OCI-LY3 (cell line): ENCODE results near the gene OTOS.

Source experiments
- CTCF ChIP-seq: fragments of 200-600, 300-600 bp; sonication (generic); IDR thresholded peaks from 2 replicates; pipeline ENCODE4 v1.5.1; 2014; ENCODE audit warnings: antibody characterized with exemption, low read length, low read depth
- EZH2phosphoT487 ChIP-seq: fragments of 200-600 bp; shearing (Covaris generic); IDR thresholded peaks from 2 replicates; pipeline ENCODE4 v1.6.1; 2018; ENCODE audit warnings: antibody characterized with exemption, mixed run types, low read depth

GRCh38 chr2:240162032-240162431 is 21.6 kb upstream of the OTOS start:
- no peak for TF ChIP-seq CTCF
- no peak for TF ChIP-seq EZH2phosphoT487
